ENCODE results near the gene CCDC59.
"Not testable (repeated sequence)": the region's sequence is repeated elsewhere in the genome, so short reads cannot be mapped to it uniquely, and the experiment has no call there.

Gene CCDC59

GRCh38 chr12:82358200-82359114 is at the start of gene CCDC59, which contains the start of gene METTL25:
TSS of gene CCDC59 (minus strand) at chr12:82358387. CDS start at chr12:82358376, 11 bp downstream.
TSS of gene METTL25 (plus strand) at chr12:82358529. CDS start at chr12:82358566, 37 bp downstream.
- peak; percentile 92 for DNase-seq (ENCODE audit: low spot score)

- no peak for DNase-seq (ENCODE audit: low spot score)
These were observed 49.3 kb upstream of the CCDC59 start for GRCh38 chr12:82407481-82407880.

- no peak for DNase-seq (ENCODE audit: low spot score)
These were observed 48.5 kb upstream of the CCDC59 start for GRCh38 chr12:82406651-82407050.

- DNase-seq (ENCODE audit: low spot score) = no peak
These were observed 42.6 kb upstream of the CCDC59 start for GRCh38 chr12:82400819-82401218.

- no peak for DNase-seq (ENCODE audit: low spot score)
These were observed 40.7 kb upstream of the CCDC59 start for GRCh38 chr12:82398879-82399278.

GRCh38 chr12:82383930-82384552 is 25.9 kb upstream of the CCDC59 start:
- peak; percentile 29 for DNase-seq (ENCODE audit: low spot score)

GRCh38 chr12:82378997-82379396 is 20.8 kb upstream of the CCDC59 start:
- DNase-seq (ENCODE audit: low spot score) = no peak

- no peak for DNase-seq (ENCODE audit: low spot score)
These were observed 17.0 kb upstream of the CCDC59 start for GRCh38 chr12:82375201-82375600.

GRCh38 chr12:82366197-82366596 is 8.0 kb upstream of the CCDC59 start:
- DNase-seq (ENCODE audit: low spot score) = peak; percentile 12

GRCh38 chr12:82363990-82364389 is 5.8 kb upstream of the CCDC59 start:
- no peak for DNase-seq (ENCODE audit: low spot score)

GRCh38 chr12:82361461-82361915 is 3.3 kb upstream of the CCDC59 start:
- no peak for DNase-seq (ENCODE audit: low spot score)

- DNase-seq (ENCODE audit: low spot score) = not testable (repeated sequence)
These were observed 2.6 kb upstream of the CCDC59 start for GRCh38 chr12:82360834-82361233.

GRCh38 chr12:82359115-82359478 is 910 bp upstream of the CCDC59 start:
- DNase-seq (ENCODE audit: low spot score) = no peak

- no peak for DNase-seq (ENCODE audit: low spot score)
These were observed 365 bp downstream of the CCDC59 start for GRCh38 chr12:82357845-82358199.

- no peak for DNase-seq (ENCODE audit: low spot score)
These were observed 847 bp downstream of the CCDC59 start for GRCh38 chr12:82357340-82357739.

- no peak for DNase-seq (ENCODE audit: low spot score)
These were observed 6.8 kb downstream of the CCDC59 start for GRCh38 chr12:82351390-82351789.

GRCh38 chr12:82350161-82350560 is 8.0 kb downstream of the CCDC59 start:
- no peak for DNase-seq (ENCODE audit: low spot score)

GRCh38 chr12:82329508-82329907 is 28.7 kb downstream of the CCDC59 start:
- DNase-seq (ENCODE audit: low spot score) = no peak

GRCh38 chr12:82327861-82328260 is 30.3 kb downstream of the CCDC59 start:
- DNase-seq (ENCODE audit: low spot score) = no peak

- peak; percentile 20 for DNase-seq (ENCODE audit: low spot score)
These were observed 31.2 kb downstream of the CCDC59 start for GRCh38 chr12:82326905-82327503.

- no peak for DNase-seq (ENCODE audit: low spot score)
These were observed 32.4 kb downstream of the CCDC59 start for GRCh38 chr12:82325540-82326336.

GRCh38 chr12:82319276-82319675 is 38.9 kb downstream of the CCDC59 start:
- DNase-seq (ENCODE audit: low spot score) = no peak

Data from AG08395 (cell line).